Liver (tissue), 9 donors: ENCODE measurements around the gene NUS1. TPM values are rescaled to one million over a fixed set of nuclear protein-coding genes. Genes with fewer than 3 reads are reported as not detected.

Experiments
- DNase-seq: peaks from one replicate; pipeline ENCODE4 v3.0.0-alpha.2; 2017; ENCODE audit warnings: low spot score
- H3K27ac ChIP-seq, 2 donors: one replicate each; pipeline ENCODE4 v1.7.0; 2013; ENCODE audit warnings: inconsistent platforms in 2 of 2, low read length in 2 of 2, control low read depth in 1 of 2, low read depth in 1 of 2, mild to moderate bottlenecking in 1 of 2
- H3K27me3 ChIP-seq, 4 donors: one replicate each; pipeline versions ENCODE4 v1.6.1 to v1.7.0; 2013; ENCODE audit warnings: low read length in 3 of 4, inconsistent platforms in 1 of 4, mild to moderate bottlenecking in 1 of 4, moderate library complexity in 1 of 4; ENCODE audit not compliant: control insufficient read depth in 4 of 4, insufficient read depth in 4 of 4
- H3K36me3 ChIP-seq, 4 donors: one replicate each; pipeline versions ENCODE4 v1.6.1 to v1.7.0; 2013; ENCODE audit warnings: low read length in 3 of 4, mild to moderate bottlenecking in 3 of 4, low read depth in 1 of 4, moderate library complexity in 1 of 4; ENCODE audit not compliant: control insufficient read depth in 4 of 4, insufficient read depth in 3 of 4
- H3K4me1 ChIP-seq, 4 donors: one replicate each; pipeline versions ENCODE4 v1.6.1 to v1.7.0; 2013; ENCODE audit warnings: low read length in 3 of 4, mild to moderate bottlenecking in 3 of 4, moderate library complexity in 1 of 4; ENCODE audit not compliant: control insufficient read depth in 4 of 4, insufficient read depth in 4 of 4
- H3K4me3 ChIP-seq, 3 donors: one replicate each; pipeline versions ENCODE4 v1.6.1 to v1.7.0; 2013; ENCODE audit warnings: low read length in 3 of 3, control low read depth in 1 of 3, low read depth in 1 of 3, mild to moderate bottlenecking in 1 of 3
- H3K9ac ChIP-seq, 2 donors: one replicate each; pipeline ENCODE4 v1.7.0; 2013; ENCODE audit warnings: low read length in 2 of 2, mild to moderate bottlenecking in 2 of 2, moderate library complexity in 2 of 2, control low read depth in 1 of 2, low read depth in 1 of 2
- H3K9me3 ChIP-seq, 4 donors: one replicate each; pipeline versions ENCODE4 v1.6.1 to v1.7.0; 2013; ENCODE audit warnings: low read length in 3 of 4; ENCODE audit not compliant: control insufficient read depth in 4 of 4
- ATF3 ChIP-seq: IDR thresholded peaks from 2 replicates; pipeline ENCODE4 v1.6.1; 2016; ENCODE audit warnings: antibody characterized with exemption
- EGR1 ChIP-seq, 2 donors: IDR thresholded peaks; 2 replicates each; pipeline ENCODE4 v1.6.1; 2016 to 2018; ENCODE audit warnings: antibody characterized with exemption in 2 of 2, low read depth in 2 of 2
- FOXA1 ChIP-seq: IDR thresholded peaks from 2 replicates; pipeline ENCODE4 v1.6.1; 2016; ENCODE audit warnings: antibody characterized with exemption
- FOXA2 ChIP-seq: IDR thresholded peaks from 2 replicates; pipeline ENCODE4 v1.6.1; 2016; ENCODE audit warnings: antibody characterized with exemption
- GABPA ChIP-seq, 2 donors: IDR thresholded peaks in 1 of 2; conservative IDR thresholded peaks in 1 of 2; 2 replicates each; pipeline ENCODE4 v1.6.1; 2016; ENCODE audit warnings: antibody characterized with exemption in 2 of 2, mild to moderate bottlenecking in 1 of 2, moderate library complexity in 1 of 2
- HNF4A ChIP-seq, 2 donors: conservative IDR thresholded peaks; 2 replicates each; pipeline ENCODE4 v1.6.1; 2016; ENCODE audit warnings: antibody characterized with exemption in 2 of 2, mild to moderate bottlenecking in 2 of 2
- HNF4G ChIP-seq: IDR thresholded peaks from 2 replicates; pipeline ENCODE4 v1.6.1; 2016; ENCODE audit warnings: antibody characterized with exemption
- JUND ChIP-seq, 2 donors: IDR thresholded peaks; 2 replicates each; pipeline ENCODE4 v1.6.1; 2016; ENCODE audit warnings: antibody characterized with exemption in 2 of 2
- MAX ChIP-seq: IDR thresholded peaks from 2 replicates; pipeline ENCODE4 v1.6.1; 2016; ENCODE audit warnings: antibody characterized with exemption
- NR2F2 ChIP-seq: IDR thresholded peaks from 2 replicates; pipeline ENCODE4 v1.6.1; 2016; ENCODE audit warnings: antibody characterized with exemption
- RAD21 ChIP-seq, 2 donors: IDR thresholded peaks; 2 replicates each; pipeline ENCODE4 v1.6.1; 2016; ENCODE audit warnings: antibody characterized with exemption in 2 of 2, mild to moderate bottlenecking in 2 of 2
- RXRA ChIP-seq, 2 donors: IDR thresholded peaks; 2 replicates each; pipeline ENCODE4 v1.6.1; 2017 to 2018; ENCODE audit warnings: antibody characterized with exemption in 2 of 2, mild to moderate bottlenecking in 1 of 2
- SP1 ChIP-seq: IDR thresholded peaks from 2 replicates; pipeline ENCODE4 v1.6.1; 2018; ENCODE audit warnings: antibody characterized with exemption, mild to moderate bottlenecking
- TAF1 ChIP-seq: conservative IDR thresholded peaks from 2 replicates; pipeline ENCODE4 v1.6.1; 2016; ENCODE audit warnings: antibody characterized with exemption, mild to moderate bottlenecking
- YY1 ChIP-seq: IDR thresholded peaks from 2 replicates; pipeline ENCODE4 v1.6.1; 2016; ENCODE audit warnings: antibody characterized with exemption, mild to moderate bottlenecking
- ZBTB33 ChIP-seq: IDR thresholded peaks from 2 replicates; pipeline ENCODE4 v1.6.1; 2016; ENCODE audit warnings: antibody characterized with exemption
- WGBS: extraction: QIAGEN DNeasy Blood & Tissue Kit; methylation state at CpG from one replicate; pipeline ENCODE4 v1.1.7; 2013; 5-methylcytosine and 5-hydroxymethylcytosine counted together
- polyA plus RNA-seq, 2 donors: library from polyadenylated mRNA; stranded (reverse) in 1 of 2; unstranded in 1 of 2; fragments of 200-250 nt in 1 of 2; fragments of >200 nt in 1 of 2; fragmentation: Nextera tagmentation in 1 of 2; extraction: Ambion mirVana in 1 of 2; gene quantifications; one replicate each; pipeline versions ENCODE4 v1.2.1 to v1.2.3, GENCODE V29; 2013 to 2015
- total RNA-seq, 2 donors: library from RNA; depleted of rRNA; stranded (reverse); fragments of >200 nt; gene quantifications; one replicate each; pipeline ENCODE4 v1.2.3, GENCODE V29; 2014
- TF ChIP-seq, protein P1 (sequence below): IDR thresholded peaks from 2 replicates; pipeline ENCODE4 v1.6.1; 2016; ENCODE audit warnings: antibody characterized with exemption, mild to moderate bottlenecking
- TF ChIP-seq, protein P2 (sequence below): fragments of 150-350 bp; IDR thresholded peaks from 2 replicates; pipeline ENCODE4 v1.5.1; 2017; ENCODE audit warnings: improper control_type of control experiment, low read depth, low read length; ENCODE audit not compliant: missing input control
- donor health status: healthy.
- donor health status: healthy.
- donor health status: healthy.
- donor health status: healthy.
- donor health status: healthy.

The NUS1 gene
- total and polyA plus RNA-seq, 4 donors, result 10.0 to 26.4 (median 19.0) TPM

DNA sequence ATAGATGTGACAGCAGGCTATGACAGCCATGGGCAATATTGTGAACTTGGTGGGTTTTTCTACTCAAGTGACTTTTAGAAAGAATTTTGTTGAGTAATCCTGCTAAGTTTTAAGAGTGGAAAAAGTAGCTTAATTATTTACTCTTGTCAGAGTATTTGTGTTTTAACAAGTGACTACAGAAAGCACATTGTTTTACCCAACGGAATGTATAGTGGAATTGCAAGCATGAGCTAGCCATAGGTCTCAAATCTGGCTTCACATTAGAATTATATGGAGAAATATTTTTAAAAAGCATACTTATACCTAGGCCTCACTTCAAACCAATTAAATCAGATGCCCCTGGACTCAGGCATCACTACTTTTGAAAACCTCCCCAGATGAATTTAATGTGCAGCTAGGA, 37.5 kb upstream of the NUS1 start:
- 65% methylated on average over 1 of the region's 1 CpG for WGBS
- TF ChIP-seq RXRA (IDR thresholded peaks at IDR 0.05) (no peak), MAX (no peak), ATF3 (no peak), EGR1 (IDR thresholded peaks at IDR 0.05; ENCODE audit: low read depth in 2 of 2) (no peak), FOXA2 (no peak), ZBTB33 (no peak), RAD21 (IDR thresholded peaks at IDR 0.05) (no peak), GABPA (IDR thresholded peaks at IDR 0.05 in 1 of 2, conservative IDR thresholded peaks at IDR 0.05 in 1 of 2) (no peak), FOXA1 (no peak), SP1 (no peak), HNF4A (conservative IDR thresholded peaks at IDR 0.05) (no peak), TAF1 (no peak), YY1 (no peak), NR2F2 (no peak)
- TF ChIP-seq, protein P1, sequence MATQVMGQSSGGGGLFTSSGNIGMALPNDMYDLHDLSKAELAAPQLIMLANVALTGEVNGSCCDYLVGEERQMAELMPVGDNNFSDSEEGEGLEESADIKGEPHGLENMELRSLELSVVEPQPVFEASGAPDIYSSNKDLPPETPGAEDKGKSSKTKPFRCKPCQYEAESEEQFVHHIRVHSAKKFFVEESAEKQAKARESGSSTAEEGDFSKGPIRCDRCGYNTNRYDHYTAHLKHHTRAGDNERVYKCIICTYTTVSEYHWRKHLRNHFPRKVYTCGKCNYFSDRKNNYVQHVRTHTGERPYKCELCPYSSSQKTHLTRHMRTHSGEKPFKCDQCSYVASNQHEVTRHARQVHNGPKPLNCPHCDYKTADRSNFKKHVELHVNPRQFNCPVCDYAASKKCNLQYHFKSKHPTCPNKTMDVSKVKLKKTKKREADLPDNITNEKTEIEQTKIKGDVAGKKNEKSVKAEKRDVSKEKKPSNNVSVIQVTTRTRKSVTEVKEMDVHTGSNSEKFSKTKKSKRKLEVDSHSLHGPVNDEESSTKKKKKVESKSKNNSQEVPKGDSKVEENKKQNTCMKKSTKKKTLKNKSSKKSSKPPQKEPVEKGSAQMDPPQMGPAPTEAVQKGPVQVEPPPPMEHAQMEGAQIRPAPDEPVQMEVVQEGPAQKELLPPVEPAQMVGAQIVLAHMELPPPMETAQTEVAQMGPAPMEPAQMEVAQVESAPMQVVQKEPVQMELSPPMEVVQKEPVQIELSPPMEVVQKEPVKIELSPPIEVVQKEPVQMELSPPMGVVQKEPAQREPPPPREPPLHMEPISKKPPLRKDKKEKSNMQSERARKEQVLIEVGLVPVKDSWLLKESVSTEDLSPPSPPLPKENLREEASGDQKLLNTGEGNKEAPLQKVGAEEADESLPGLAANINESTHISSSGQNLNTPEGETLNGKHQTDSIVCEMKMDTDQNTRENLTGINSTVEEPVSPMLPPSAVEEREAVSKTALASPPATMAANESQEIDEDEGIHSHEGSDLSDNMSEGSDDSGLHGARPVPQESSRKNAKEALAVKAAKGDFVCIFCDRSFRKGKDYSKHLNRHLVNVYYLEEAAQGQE, result no peak
- TF ChIP-seq, protein P2, sequence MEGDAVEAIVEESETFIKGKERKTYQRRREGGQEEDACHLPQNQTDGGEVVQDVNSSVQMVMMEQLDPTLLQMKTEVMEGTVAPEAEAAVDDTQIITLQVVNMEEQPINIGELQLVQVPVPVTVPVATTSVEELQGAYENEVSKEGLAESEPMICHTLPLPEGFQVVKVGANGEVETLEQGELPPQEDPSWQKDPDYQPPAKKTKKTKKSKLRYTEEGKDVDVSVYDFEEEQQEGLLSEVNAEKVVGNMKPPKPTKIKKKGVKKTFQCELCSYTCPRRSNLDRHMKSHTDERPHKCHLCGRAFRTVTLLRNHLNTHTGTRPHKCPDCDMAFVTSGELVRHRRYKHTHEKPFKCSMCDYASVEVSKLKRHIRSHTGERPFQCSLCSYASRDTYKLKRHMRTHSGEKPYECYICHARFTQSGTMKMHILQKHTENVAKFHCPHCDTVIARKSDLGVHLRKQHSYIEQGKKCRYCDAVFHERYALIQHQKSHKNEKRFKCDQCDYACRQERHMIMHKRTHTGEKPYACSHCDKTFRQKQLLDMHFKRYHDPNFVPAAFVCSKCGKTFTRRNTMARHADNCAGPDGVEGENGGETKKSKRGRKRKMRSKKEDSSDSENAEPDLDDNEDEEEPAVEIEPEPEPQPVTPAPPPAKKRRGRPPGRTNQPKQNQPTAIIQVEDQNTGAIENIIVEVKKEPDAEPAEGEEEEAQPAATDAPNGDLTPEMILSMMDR, result no peak
- Histone ChIP-seq H3K27ac (no peak overlapping the region), H3K27me3 (no peaks in the 10 kb centered on the region), H3K36me3 (no peaks in the 10 kb centered on the region), H3K4me3 (no peak overlapping the region), H3K9me3 (peaks cover 0 to 6% (median under 1%) of the 10 kb centered on the region in 4 donors), H3K4me1 (no peaks in the 10 kb centered on the region), H3K9ac (no peak overlapping the region)
- DNase-seq, result no peak

DNA sequence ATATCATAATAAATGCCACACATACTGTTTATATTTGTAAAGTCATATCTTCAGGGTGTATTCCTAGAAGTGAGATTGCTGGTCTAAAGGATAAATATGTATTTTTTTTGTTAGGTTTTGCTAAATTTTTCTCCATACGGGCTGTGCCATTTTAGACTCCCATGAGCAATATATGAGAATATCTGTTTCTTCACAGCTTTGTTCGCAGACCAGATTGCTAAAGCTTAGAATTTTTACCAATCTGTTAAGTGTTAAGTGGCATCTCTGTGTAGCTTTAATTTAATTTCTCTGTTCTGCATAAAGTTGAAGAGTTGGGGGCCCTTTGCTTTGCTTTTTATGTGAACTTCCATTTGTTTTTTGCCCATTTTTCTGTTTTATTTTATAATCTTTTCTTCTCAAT, 32.3 kb upstream of the NUS1 start:
- peaks cover 0 to 1% (median 0%) of the 10 kb centered on the region in 4 donors for H3K36me3 ChIP-seq
- H3K27me3 ChIP-seq, result no peaks in the 10 kb centered on the region
- H3K9me3 ChIP-seq, result peaks cover 0 to 6% (median under 1%) of the 10 kb centered on the region in 4 donors
- no peak overlapping the region for H3K9ac ChIP-seq
- H3K4me3 ChIP-seq, result no peak overlapping the region
- 94% methylated on average over 2 of the region's 2 CpGs for WGBS
- no peak overlapping the region for H3K27ac ChIP-seq
- TF ChIP-seq, protein P2, result no peak
- TF ChIP-seq, protein P1, result no peak
- TF ChIP-seq ATF3 (no peak), RXRA (IDR thresholded peaks at IDR 0.05) (no peak), FOXA1 (no peak), JUND (IDR thresholded peaks at IDR 0.05) (no peak), NR2F2 (no peak), EGR1 (IDR thresholded peaks at IDR 0.05; ENCODE audit: low read depth in 2 of 2) (no peak), TAF1 (no peak), HNF4A (conservative IDR thresholded peaks at IDR 0.05) (no peak), HNF4G (no peak)
- no peaks in the 10 kb centered on the region for H3K4me1 ChIP-seq
- DNase-seq, result no peak
